ENCODE measurements around the gene EYA4. TPM values are rescaled to one million over a fixed set of nuclear protein-coding genes. Genes with fewer than 3 reads are reported as not detected.

The EYA4 gene
- total and polyA plus RNA-seq, 3 donors from 2014 or later = 8.1 to 11.3 (median 10.7) TPM

DNA sequence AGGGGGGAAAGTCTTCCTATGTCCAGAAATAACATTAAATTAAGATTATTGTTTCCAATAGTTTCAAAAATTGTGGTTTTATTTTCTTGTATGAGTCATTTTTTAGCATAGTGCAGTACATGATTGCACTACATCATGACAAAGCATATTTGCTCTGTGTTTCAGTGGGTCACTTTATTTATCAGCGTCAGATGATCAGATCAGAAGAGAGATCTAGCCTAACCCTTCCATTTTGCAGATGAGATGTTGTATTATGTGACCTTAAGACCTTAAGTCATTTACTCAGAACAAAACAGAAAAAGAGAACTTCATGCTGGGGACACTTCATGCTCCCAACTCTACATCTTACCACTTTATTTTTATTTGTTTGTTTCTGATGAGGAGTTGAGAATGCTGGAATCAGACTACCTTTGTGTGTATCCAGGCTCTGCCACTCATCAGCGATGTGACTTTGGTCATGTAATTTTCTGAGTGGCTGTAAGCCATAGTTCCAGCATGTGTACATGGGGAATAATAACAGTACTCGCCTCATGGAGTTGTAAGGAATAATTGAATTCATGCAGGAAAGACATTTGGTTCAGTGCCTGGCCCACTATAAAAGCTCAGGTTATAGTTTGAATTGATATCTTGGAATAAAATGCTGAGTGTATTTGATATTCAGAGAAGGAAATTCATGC, 13.5 kb downstream of the EYA4 start:
- Histone ChIP-seq H3K4me1 (no peaks in the 10 kb centered on the region), H3K9me3 (no peaks in the 10 kb centered on the region), H3K4me3 (no peak overlapping the region), H3K27ac (no peak overlapping the region), H3K27me3 (no peaks in the 10 kb centered on the region), H3K36me3 (ENCODE audit: low read depth, missing control alignments) (no peaks in the 10 kb centered on the region)
- no peak for DNase-seq
- 62 to 79% methylated on average over 3 of the region's 3 CpGs for WGBS, 2 donors
- intact Hi-C loops (cut with DNase I; ENCODE audit: low total_unique reads) = no loop called here
- TF ChIP-seq CTCF (IDR thresholded peaks at IDR 0.05) = no peak
- TF ChIP-seq POLR2A (IDR thresholded peaks at IDR 0.05) = no peak

DNA sequence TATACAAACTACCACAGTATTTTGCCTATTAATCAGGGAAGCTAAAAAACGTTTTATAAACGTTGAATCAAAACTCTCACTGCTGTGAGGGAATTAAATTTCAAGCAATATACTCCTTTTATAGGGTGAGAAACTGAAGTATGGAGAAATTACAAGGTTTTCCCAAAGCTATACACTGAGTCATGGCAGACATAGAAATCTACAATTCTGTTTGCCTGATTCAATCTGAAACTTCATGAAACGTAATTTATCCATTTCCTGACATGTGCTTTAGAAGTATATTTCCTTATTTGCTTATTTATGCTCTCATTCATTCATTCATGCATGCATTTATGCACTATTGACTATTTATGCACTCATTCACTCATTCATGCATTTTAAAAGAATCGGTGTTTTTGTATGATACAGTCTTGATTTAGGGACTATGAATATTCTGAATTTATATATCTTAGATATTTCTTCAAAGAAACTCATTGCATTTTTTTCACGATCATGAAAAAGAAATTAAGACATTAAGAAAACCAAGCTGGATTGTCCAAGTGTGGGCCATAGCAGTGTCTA, 16.5 kb downstream of the EYA4 start:
- H3K4me1 ChIP-seq = no peaks in the 10 kb centered on the region
- no peaks in the 10 kb centered on the region for H3K27me3 ChIP-seq
- no peak overlapping the region for H3K4me3 ChIP-seq
- no peaks in the 10 kb centered on the region for H3K9me3 ChIP-seq
- intact Hi-C loops (cut with DNase I; ENCODE audit: low total_unique reads) = no loop called here
- no peak overlapping the region for H3K27ac ChIP-seq
- H3K36me3 ChIP-seq (ENCODE audit: low read depth, missing control alignments) = no peaks in the 10 kb centered on the region
- TF ChIP-seq POLR2A (IDR thresholded peaks at IDR 0.05) (no peak), CTCF (IDR thresholded peaks at IDR 0.05) (no peak)
- WGBS, 2 donors = 51 to 86% methylated on average over 5 of the region's 5 CpGs
- no peak for DNase-seq

GRCh38 chr6:133259561-133259960, 18.4 kb downstream of the EYA4 start:
- TF ChIP-seq CTCF (IDR thresholded peaks at IDR 0.05) (no peak), POLR2A (IDR thresholded peaks at IDR 0.05) (no peak)
- no peak for DNase-seq

GRCh38 chr6:133262804-133263203, 21.6 kb downstream of the EYA4 start:
- Histone ChIP-seq H3K36me3 (ENCODE audit: low read depth, missing control alignments) (no peaks in the 10 kb centered on the region), H3K27ac (no peak overlapping the region), H3K9me3 (no peaks in the 10 kb centered on the region), H3K4me1 (no peaks in the 10 kb centered on the region), H3K4me3 (no peak overlapping the region), H3K27me3 (no peaks in the 10 kb centered on the region)
- TF ChIP-seq CTCF (IDR thresholded peaks at IDR 0.05) (no peak), POLR2A (IDR thresholded peaks at IDR 0.05) (no peak)
- intact Hi-C loops (cut with DNase I; ENCODE audit: low total_unique reads) = no loop called here
- DNase-seq = no peak
- WGBS, 2 donors = 86 to 87% methylated on average over 2 of the region's 2 CpGs

More at GRCh38 chr6:133259561-133259960, 18.4 kb downstream of the EYA4 start:
- Histone ChIP-seq H3K27me3 (no peaks in the 10 kb centered on the region), H3K27ac (no peak overlapping the region), H3K4me1 (no peaks in the 10 kb centered on the region), H3K4me3 (no peak overlapping the region), H3K36me3 (ENCODE audit: low read depth, missing control alignments) (no peaks in the 10 kb centered on the region), H3K9me3 (no peaks in the 10 kb centered on the region)
- intact Hi-C loops (cut with DNase I; ENCODE audit: low total_unique reads) = no loop called here

DNA sequence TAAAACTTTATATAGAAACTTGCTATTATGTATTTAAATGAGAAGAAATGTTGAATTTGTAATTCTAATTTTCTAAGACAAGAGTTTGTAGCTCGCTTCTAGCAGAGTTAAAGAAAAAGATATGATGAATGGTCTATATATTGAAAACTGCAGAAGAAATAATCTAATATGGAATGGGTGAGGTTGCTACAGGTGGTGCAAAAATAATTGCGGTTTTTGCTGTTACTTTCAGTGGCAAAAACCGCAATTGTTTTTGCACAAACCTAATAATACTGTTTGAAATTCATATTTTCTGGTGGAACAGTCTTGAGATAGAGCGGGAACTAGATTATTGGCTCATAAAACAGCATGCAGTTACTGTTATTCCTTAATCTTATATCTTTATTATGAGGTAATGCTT, 23.9 kb downstream of the EYA4 start:
- no peak for DNase-seq
- H3K9me3 ChIP-seq = no peaks in the 10 kb centered on the region
- WGBS, 2 donors = 78 to 88% methylated on average over 4 of the region's 4 CpGs
- intact Hi-C loops (cut with DNase I; ENCODE audit: low total_unique reads) = no loop called here
- H3K27ac ChIP-seq = no peak overlapping the region
- H3K27me3 ChIP-seq = no peaks in the 10 kb centered on the region
- TF ChIP-seq POLR2A (IDR thresholded peaks at IDR 0.05) (no peak), CTCF (IDR thresholded peaks at IDR 0.05) (no peak)
- H3K36me3 ChIP-seq (ENCODE audit: low read depth, missing control alignments) = no peaks in the 10 kb centered on the region
- H3K4me1 ChIP-seq = no peaks in the 10 kb centered on the region
- no peak overlapping the region for H3K4me3 ChIP-seq
